ENCODE measurements around the gene SLC13A4. TPM values are rescaled to one million over a fixed set of nuclear protein-coding genes. Genes with fewer than 3 reads are reported as not detected.
A peak's percentile ranks its signal among the peaks of the same experiment; 100 is the strongest.

Gene SLC13A4
- total and polyA plus RNA-seq, 2 experiments from 2014 or later = 0.13 to 0.93 TPM

- Histone ChIP-seq H3K4me3 (no peak overlapping the region), H3K79me2 (no peaks in the 10 kb centered on the region), H3K4me1 (ENCODE audit: insufficient read depth) (no peaks in the 10 kb centered on the region), H4K20me1 (ENCODE audit: insufficient read depth, poor library complexity, severe bottlenecking) (no peaks in the 10 kb centered on the region), H3K4me2 (peak overlapping the region; percentile 1), H3K27ac (no peak overlapping the region), H3K36me3 (replicated peaks; ENCODE audit: insufficient read depth, low read depth) (no peaks in the 10 kb centered on the region), H2AFZ (no peak overlapping the region), H3K9me3 (ENCODE audit: low read depth) (no peaks in the 10 kb centered on the region), H3K9me2 (replicated peaks; ENCODE audit: insufficient read depth) (no peaks in the 10 kb centered on the region), H3K27me3 (no peaks in the 10 kb centered on the region)
- TF ChIP-seq CTCF (IDR thresholded peaks at IDR 0.05; ENCODE audit: poor library complexity) (no peak), EZH2 (IDR thresholded peaks at IDR 0.05; ENCODE audit: borderline replicate concordance) (no peak), EZH2phosphoT487 (IDR thresholded peaks at IDR 0.05; ENCODE audit: low read depth, severe bottlenecking, unreplicated experiment) (no peak)
- DNase-seq (ENCODE audit: low spot score) = no peak
- 66% methylated on average over 8 of the region's 8 CpGs for whole genome bisulfite sequencing (ENCODE audit: low lambda C conversion rate, missing lambda C conversion rate)
Measured at GRCh38 chr7:135757719-135758411, 29.9 kb upstream of the SLC13A4 start.

GRCh38 chr7:135756191-135756590 is 28.2 kb upstream of the SLC13A4 start:
- Histone ChIP-seq H3K4me1 (ENCODE audit: insufficient read depth) (no peaks in the 10 kb centered on the region), H4K20me1 (ENCODE audit: insufficient read depth, poor library complexity, severe bottlenecking) (no peaks in the 10 kb centered on the region), H3K27ac (no peak overlapping the region), H3K36me3 (replicated peaks; ENCODE audit: insufficient read depth, low read depth) (no peaks in the 10 kb centered on the region), H3K4me2 (no peak overlapping the region), H3K4me3 (no peak overlapping the region), H3K27me3 (no peaks in the 10 kb centered on the region), H3K79me2 (no peaks in the 10 kb centered on the region), H3K9me2 (replicated peaks; ENCODE audit: insufficient read depth) (no peaks in the 10 kb centered on the region), H2AFZ (no peak overlapping the region), H3K9me3 (ENCODE audit: low read depth) (no peaks in the 10 kb centered on the region)
- 70% methylated on average over 5 of the region's 5 CpGs for WGBS (ENCODE audit: low lambda C conversion rate, missing lambda C conversion rate)
- TF ChIP-seq EZH2 (IDR thresholded peaks at IDR 0.05; ENCODE audit: borderline replicate concordance) (no peak), EZH2phosphoT487 (IDR thresholded peaks at IDR 0.05; ENCODE audit: low read depth, severe bottlenecking, unreplicated experiment) (no peak), CTCF (IDR thresholded peaks at IDR 0.05; ENCODE audit: poor library complexity) (no peak)
- no peak for DNase-seq (ENCODE audit: low spot score)

DNA sequence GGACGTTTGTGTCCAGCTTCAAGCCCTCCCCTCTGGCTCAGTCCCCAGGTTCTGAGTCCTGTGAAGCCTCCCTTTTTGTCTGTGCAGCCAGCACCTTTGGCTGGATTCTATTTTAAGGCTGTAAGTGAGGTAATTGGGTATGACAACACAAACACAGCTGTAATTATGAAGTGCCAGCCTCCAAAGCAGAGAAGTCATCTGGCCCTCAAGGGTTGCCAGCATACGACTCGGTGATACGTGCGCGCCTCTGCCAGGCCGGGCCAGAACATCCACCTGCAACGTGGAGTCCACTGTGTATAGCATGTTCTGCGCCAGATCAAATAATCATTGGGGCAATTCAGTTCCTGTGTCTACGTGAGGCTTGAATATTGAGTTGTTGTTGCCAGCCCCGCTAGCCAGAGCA is 27.4 kb upstream of the SLC13A4 start:
- Histone ChIP-seq H3K9me2 (replicated peaks; ENCODE audit: insufficient read depth) (no peaks in the 10 kb centered on the region), H3K4me3 (no peak overlapping the region), H3K4me1 (ENCODE audit: insufficient read depth) (no peaks in the 10 kb centered on the region), H3K9me3 (ENCODE audit: low read depth) (no peaks in the 10 kb centered on the region), H3K79me2 (no peaks in the 10 kb centered on the region), H3K27me3 (no peaks in the 10 kb centered on the region), H3K36me3 (replicated peaks; ENCODE audit: insufficient read depth, low read depth) (no peaks in the 10 kb centered on the region), H2AFZ (no peak overlapping the region), H3K4me2 (no peak overlapping the region), H4K20me1 (ENCODE audit: insufficient read depth, poor library complexity, severe bottlenecking) (no peaks in the 10 kb centered on the region), H3K27ac (no peak overlapping the region)
- TF ChIP-seq CTCF (IDR thresholded peaks at IDR 0.05; ENCODE audit: poor library complexity) (no peak), EZH2 (IDR thresholded peaks at IDR 0.05; ENCODE audit: borderline replicate concordance) (no peak), EZH2phosphoT487 (IDR thresholded peaks at IDR 0.05; ENCODE audit: low read depth, severe bottlenecking, unreplicated experiment) (no peak)
- DNase-seq (ENCODE audit: low spot score) = no peak
- WGBS (ENCODE audit: low lambda C conversion rate, missing lambda C conversion rate) = 96% methylated on average over 11 of the region's 11 CpGs
